Measurements from ENCODE around the gene ANKS1B.

DNA sequence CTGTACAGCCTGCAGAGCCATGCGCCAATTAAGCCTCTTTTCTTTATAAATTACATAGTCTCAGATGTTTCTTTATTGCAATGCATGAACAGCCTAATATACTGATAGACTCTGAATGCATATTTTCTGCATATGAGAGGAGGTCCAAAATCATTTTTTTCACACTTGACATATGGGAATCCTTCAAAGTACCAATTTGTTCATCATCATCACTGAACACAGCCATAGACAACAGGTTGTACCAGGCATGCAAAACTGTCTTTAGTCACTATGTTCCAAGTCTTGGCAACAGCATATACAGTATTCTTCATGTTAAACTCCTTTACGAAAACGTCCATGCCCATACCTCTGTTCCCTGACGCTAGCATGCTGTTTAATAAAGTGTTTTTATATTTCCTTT is 807.9 kb downstream of the ANKS1B start:
- TF ChIP-seq, protein P1, sequence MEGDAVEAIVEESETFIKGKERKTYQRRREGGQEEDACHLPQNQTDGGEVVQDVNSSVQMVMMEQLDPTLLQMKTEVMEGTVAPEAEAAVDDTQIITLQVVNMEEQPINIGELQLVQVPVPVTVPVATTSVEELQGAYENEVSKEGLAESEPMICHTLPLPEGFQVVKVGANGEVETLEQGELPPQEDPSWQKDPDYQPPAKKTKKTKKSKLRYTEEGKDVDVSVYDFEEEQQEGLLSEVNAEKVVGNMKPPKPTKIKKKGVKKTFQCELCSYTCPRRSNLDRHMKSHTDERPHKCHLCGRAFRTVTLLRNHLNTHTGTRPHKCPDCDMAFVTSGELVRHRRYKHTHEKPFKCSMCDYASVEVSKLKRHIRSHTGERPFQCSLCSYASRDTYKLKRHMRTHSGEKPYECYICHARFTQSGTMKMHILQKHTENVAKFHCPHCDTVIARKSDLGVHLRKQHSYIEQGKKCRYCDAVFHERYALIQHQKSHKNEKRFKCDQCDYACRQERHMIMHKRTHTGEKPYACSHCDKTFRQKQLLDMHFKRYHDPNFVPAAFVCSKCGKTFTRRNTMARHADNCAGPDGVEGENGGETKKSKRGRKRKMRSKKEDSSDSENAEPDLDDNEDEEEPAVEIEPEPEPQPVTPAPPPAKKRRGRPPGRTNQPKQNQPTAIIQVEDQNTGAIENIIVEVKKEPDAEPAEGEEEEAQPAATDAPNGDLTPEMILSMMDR (IDR thresholded peaks at IDR 0.05; ENCODE audit: low read length) = no peak
- TF ChIP-seq EZH2 (IDR thresholded peaks at IDR 0.05; ENCODE audit: borderline replicate concordance, low read length) = no peak

Measured in OCI-LY1 (cell line).